RWPE2 (cell line): ENCODE results near the gene WDR4.

Experiments used
- ATAC-seq: fragments of 200-7000 bp; cut with Tn5 transposase; 3 replicates; pipeline ENCODE4 v1.9.1; 2021; ENCODE audit warnings: low read depth
- DNase-seq: peaks from one replicate; pipeline ENCODE4 v3.0.0-alpha.2; 2020; ENCODE audit warnings: low spot score
- H3K27ac ChIP-seq: fragments of 450-650 bp; 2 replicates; pipeline ENCODE4 v1.5.1; 2017; ENCODE audit warnings: mild to moderate bottlenecking; ENCODE audit not compliant: poor library complexity, severe bottlenecking
- H3K27me3 ChIP-seq: fragments of 250-450 bp; sonication (Bioruptor Pico); 2 replicates; pipeline ENCODE4 v1.5.1; 2021; ENCODE audit warnings: mild to moderate bottlenecking, moderate library complexity; ENCODE audit not compliant: insufficient read depth, poor library complexity, severe bottlenecking
- H3K36me3 ChIP-seq: fragments of 250-450 bp; sonication (Bioruptor Pico); 2 replicates; pipeline ENCODE4 v1.5.1; 2020; ENCODE audit warnings: low read depth, mild to moderate bottlenecking, moderate library complexity
- H3K4me1 ChIP-seq: fragments of 250-450 bp; sonication (Bioruptor Pico); 2 replicates; pipeline ENCODE4 v1.5.1; 2021; ENCODE audit warnings: mild to moderate bottlenecking, moderate library complexity; ENCODE audit not compliant: insufficient read depth, poor library complexity, severe bottlenecking
- H3K4me3 ChIP-seq: fragments of 250-450 bp; sonication (Bioruptor Pico); 2 replicates; pipeline ENCODE4 v1.5.1; 2021; ENCODE audit warnings: mild to moderate bottlenecking, moderate library complexity; ENCODE audit not compliant: severe bottlenecking
- H3K9me3 ChIP-seq: fragments of 250-450 bp; sonication (Bioruptor Pico); 2 replicates; pipeline ENCODE4 v1.5.1; 2021; ENCODE audit warnings: mild to moderate bottlenecking, moderate library complexity; ENCODE audit not compliant: severe bottlenecking
- TF ChIP-seq, protein P1 (sequence below): fragments of 450-650 bp; IDR thresholded peaks from one replicate; pipeline ENCODE4 v1.5.1; 2017; ENCODE audit warnings: mild to moderate bottlenecking, moderate library complexity; ENCODE audit not compliant: poor library complexity, severe bottlenecking

The WDR4 gene

DNA sequence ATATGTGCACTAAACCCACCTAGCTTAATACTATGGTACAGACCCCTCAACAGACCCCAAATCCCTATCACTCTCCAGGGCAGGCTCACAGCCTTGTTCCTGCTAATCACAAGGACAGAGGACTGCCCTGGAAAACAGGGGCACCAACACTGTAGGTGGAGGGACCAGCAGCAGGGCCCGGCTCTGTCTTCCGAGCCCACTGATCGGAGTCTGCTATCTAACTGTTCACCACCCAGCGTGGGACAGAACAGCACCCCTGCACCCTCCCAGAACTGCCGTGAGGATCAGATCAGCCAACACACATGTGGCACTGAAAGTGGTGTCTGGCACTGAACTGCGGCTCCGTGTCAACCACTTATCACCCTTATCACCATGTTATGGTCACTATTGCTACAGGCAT lies 6.2 kb downstream of the WDR4 start:
- DNase-seq (no peak), ATAC-seq (no peak)
- Histone ChIP-seq H3K4me3 (no peak overlapping the region), H3K36me3 (peaks cover 88% of the 10 kb centered on the region), H3K27ac (no peak overlapping the region), H3K4me1 (peaks cover 7% of the 10 kb centered on the region), H3K27me3 (no peaks in the 10 kb centered on the region), H3K9me3 (no peaks in the 10 kb centered on the region)
- TF ChIP-seq, protein P1, sequence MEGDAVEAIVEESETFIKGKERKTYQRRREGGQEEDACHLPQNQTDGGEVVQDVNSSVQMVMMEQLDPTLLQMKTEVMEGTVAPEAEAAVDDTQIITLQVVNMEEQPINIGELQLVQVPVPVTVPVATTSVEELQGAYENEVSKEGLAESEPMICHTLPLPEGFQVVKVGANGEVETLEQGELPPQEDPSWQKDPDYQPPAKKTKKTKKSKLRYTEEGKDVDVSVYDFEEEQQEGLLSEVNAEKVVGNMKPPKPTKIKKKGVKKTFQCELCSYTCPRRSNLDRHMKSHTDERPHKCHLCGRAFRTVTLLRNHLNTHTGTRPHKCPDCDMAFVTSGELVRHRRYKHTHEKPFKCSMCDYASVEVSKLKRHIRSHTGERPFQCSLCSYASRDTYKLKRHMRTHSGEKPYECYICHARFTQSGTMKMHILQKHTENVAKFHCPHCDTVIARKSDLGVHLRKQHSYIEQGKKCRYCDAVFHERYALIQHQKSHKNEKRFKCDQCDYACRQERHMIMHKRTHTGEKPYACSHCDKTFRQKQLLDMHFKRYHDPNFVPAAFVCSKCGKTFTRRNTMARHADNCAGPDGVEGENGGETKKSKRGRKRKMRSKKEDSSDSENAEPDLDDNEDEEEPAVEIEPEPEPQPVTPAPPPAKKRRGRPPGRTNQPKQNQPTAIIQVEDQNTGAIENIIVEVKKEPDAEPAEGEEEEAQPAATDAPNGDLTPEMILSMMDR = no peak

- Histone ChIP-seq H3K9me3 (no peaks in the 10 kb centered on the region), H3K27me3 (no peaks in the 10 kb centered on the region), H3K4me1 (no peaks in the 10 kb centered on the region), H3K4me3 (no peak overlapping the region), H3K36me3 (peaks cover 83% of the 10 kb centered on the region), H3K27ac (no peak overlapping the region)
- TF ChIP-seq, protein P1 = no peak
- DNase-seq (no peak), ATAC-seq (no peak)
Observed at GRCh38 chr21:42868196-42868595, 11.1 kb downstream of the WDR4 start.

DNA sequence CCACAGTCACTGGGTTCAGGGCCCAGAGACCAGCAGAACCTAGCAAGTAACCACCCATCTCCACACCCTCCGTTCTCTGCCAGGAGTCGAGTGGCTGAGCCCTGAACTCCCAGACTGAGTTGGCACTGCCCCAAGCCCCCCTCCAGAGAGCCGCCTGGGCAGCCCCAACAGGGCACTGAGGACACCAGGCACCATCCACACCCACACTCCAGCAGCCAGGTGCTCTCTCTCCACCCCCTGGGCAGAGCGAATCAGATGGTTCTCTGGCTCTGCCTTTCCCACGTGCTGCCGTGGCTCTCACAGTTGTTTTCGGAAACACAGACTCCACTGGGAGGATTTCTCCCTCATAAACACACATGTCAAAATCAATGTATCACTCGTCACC lies 13.6 kb downstream of the WDR4 start:
- Histone ChIP-seq H3K4me1 (no peaks in the 10 kb centered on the region), H3K36me3 (peaks cover 79% of the 10 kb centered on the region), H3K9me3 (no peaks in the 10 kb centered on the region), H3K4me3 (no peak overlapping the region), H3K27ac (no peak overlapping the region), H3K27me3 (no peaks in the 10 kb centered on the region)
- ATAC-seq = no peak
- TF ChIP-seq, protein P1 = no peak
- DNase-seq = no peak

GRCh38 chr21:42864815-42865775 lies 14.2 kb downstream of the WDR4 start:
- H3K27me3 ChIP-seq = no peaks in the 10 kb centered on the region
- H3K4me1 ChIP-seq = no peaks in the 10 kb centered on the region
- ATAC-seq = no peak
- no peaks in the 10 kb centered on the region for H3K9me3 ChIP-seq
- no peak overlapping the region for H3K27ac ChIP-seq
- peaks cover 79% of the 10 kb centered on the region for H3K36me3 ChIP-seq
- no peak overlapping the region for H3K4me3 ChIP-seq
- no peak for DNase-seq
- TF ChIP-seq, protein P1 = no peak

DNA sequence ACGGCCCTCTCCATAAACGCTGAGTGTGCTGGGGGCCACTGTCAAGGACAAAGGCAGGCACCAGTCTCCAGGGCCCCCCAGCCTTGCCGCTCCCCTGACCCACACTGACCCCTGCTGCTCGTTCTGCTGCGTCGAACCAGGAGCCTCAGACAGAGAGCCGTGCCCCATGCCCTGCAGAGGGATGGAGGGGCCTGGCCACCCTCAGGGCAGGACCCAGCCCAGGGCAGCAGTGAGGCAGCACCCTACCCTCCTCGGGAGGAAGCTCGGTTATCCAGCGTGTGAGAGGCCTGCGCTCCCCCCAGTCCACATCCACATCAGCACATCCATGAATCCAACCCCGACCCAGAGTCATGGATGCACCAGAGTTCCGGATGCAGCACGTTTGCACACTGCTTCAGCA lies 15.1 kb downstream of the WDR4 start:
- Histone ChIP-seq H3K27me3 (no peaks in the 10 kb centered on the region), H3K9me3 (no peaks in the 10 kb centered on the region), H3K36me3 (peaks cover 76% of the 10 kb centered on the region), H3K4me1 (no peaks in the 10 kb centered on the region), H3K4me3 (no peak overlapping the region), H3K27ac (no peak overlapping the region)
- ATAC-seq (no peak), DNase-seq (no peak)
- TF ChIP-seq, protein P1 = no peak
